Astrocyte (in vitro differentiated cells and primary cell): ENCODE measurements around the gene ARHGEF40. TPM values are rescaled to one million over a fixed set of nuclear protein-coding genes. Genes with fewer than 3 reads are reported as not detected.

ENCODE experiments used
- DNase-seq: peaks from one replicate; pipeline ENCODE4 v3.0.0-alpha.2; 2010; ENCODE audit warnings: low read depth
- FAIRE-seq: peaks from 2 replicates; lab custom pipeline; 2011; peaks lifted over from hg19 to GRCh38; lab: Jason Lieb, UNC
- H2AFZ ChIP-seq: 2 replicates; pipeline ENCODE4 v1.6.0; 2012; ENCODE audit warnings: low read depth, low read length, inconsistent platforms
- H3K27ac ChIP-seq: 2 replicates; pipeline ENCODE4 v1.5.1; 2011; ENCODE audit warnings: low read depth, low read length, inconsistent platforms
- H3K27me3 ChIP-seq: 2 replicates; pipeline ENCODE4 v1.6.0; 2011; ENCODE audit warnings: low read length, inconsistent platforms; ENCODE audit not compliant: insufficient read depth
- H3K36me3 ChIP-seq: 2 replicates; pipeline ENCODE4 v1.5.1; 2011; ENCODE audit warnings: low read length, inconsistent platforms; ENCODE audit not compliant: insufficient read depth
- H3K4me1 ChIP-seq: 2 replicates; pipeline ENCODE4 v1.5.1; 2011; ENCODE audit warnings: low read length, inconsistent platforms; ENCODE audit not compliant: insufficient read depth
- H3K4me2 ChIP-seq: 2 replicates; pipeline ENCODE4 v1.6.0; 2012; ENCODE audit warnings: low read length, inconsistent platforms
- H3K4me3 ChIP-seq: 2 replicates; pipeline ENCODE4 v1.5.1; 2011; ENCODE audit warnings: low read depth, mild to moderate bottlenecking, low read length, inconsistent platforms; ENCODE audit not compliant: insufficient read depth
- H3K79me2 ChIP-seq: 2 replicates; pipeline ENCODE4 v1.6.0; 2012; ENCODE audit warnings: mild to moderate bottlenecking, low read length, inconsistent platforms; ENCODE audit not compliant: insufficient read depth
- H3K9ac ChIP-seq: 2 replicates; pipeline ENCODE4 v1.6.0; 2012; ENCODE audit warnings: mild to moderate bottlenecking, low read length, inconsistent platforms
- H3K9me3 ChIP-seq: 2 replicates; pipeline ENCODE4 v1.5.1; 2012; ENCODE audit warnings: low read depth, mild to moderate bottlenecking, low read length, inconsistent platforms; ENCODE audit not compliant: insufficient read depth
- H4K20me1 ChIP-seq: 2 replicates; pipeline ENCODE4 v1.6.0; 2012; ENCODE audit warnings: low read length, inconsistent platforms; ENCODE audit not compliant: insufficient read depth
- H3K27ac Mint-ChIP-seq: one replicate; pipeline ENCODE4 v1.8.0; 2021; ENCODE audit warnings: mild to moderate bottlenecking, mixed read lengths; ENCODE audit not compliant: unreplicated experiment
- H3K27me3 Mint-ChIP-seq: one replicate; pipeline ENCODE4 v1.8.0; 2021; ENCODE audit warnings: low read depth, mixed read lengths; ENCODE audit not compliant: unreplicated experiment
- H3K36me3 Mint-ChIP-seq: one replicate; pipeline ENCODE4 v1.8.0; 2021; ENCODE audit warnings: low read depth, mixed read lengths; ENCODE audit not compliant: unreplicated experiment
- H3K4me1 Mint-ChIP-seq: one replicate; pipeline ENCODE4 v1.8.0; 2021; ENCODE audit warnings: low read depth, mixed read lengths; ENCODE audit not compliant: unreplicated experiment
- H3K4me3 Mint-ChIP-seq: one replicate; pipeline ENCODE4 v1.8.0; 2021; ENCODE audit warnings: mild to moderate bottlenecking, moderate library complexity, mixed read lengths; ENCODE audit not compliant: unreplicated experiment
- H3K9me3 Mint-ChIP-seq: one replicate; pipeline ENCODE4 v1.8.0; 2021; ENCODE audit warnings: mild to moderate bottlenecking, mixed read lengths; ENCODE audit not compliant: unreplicated experiment
- EZH2 ChIP-seq: IDR thresholded peaks from 2 replicates; pipeline ENCODE4 v1.6.1; 2012; ENCODE audit warnings: mild to moderate bottlenecking, low read length, inconsistent platforms; ENCODE audit not compliant: insufficient read depth
- total RNA-seq: library from RNA; stranded (reverse); gene quantifications from 2 replicates; pipeline ENCODE4 v1.2.1, GENCODE V29; 2021
- TF ChIP-seq, protein P1 (sequence below): IDR thresholded peaks from 2 replicates; pipeline ENCODE4 v1.5.1; 2011; ENCODE audit warnings: low read depth, mild to moderate bottlenecking, inconsistent platforms, low read length, moderate library complexity; ENCODE audit not compliant: insufficient read depth

Gene ARHGEF40
- total RNA-seq, 1 donor from 2014 or later = 99.9 TPM

DNA sequence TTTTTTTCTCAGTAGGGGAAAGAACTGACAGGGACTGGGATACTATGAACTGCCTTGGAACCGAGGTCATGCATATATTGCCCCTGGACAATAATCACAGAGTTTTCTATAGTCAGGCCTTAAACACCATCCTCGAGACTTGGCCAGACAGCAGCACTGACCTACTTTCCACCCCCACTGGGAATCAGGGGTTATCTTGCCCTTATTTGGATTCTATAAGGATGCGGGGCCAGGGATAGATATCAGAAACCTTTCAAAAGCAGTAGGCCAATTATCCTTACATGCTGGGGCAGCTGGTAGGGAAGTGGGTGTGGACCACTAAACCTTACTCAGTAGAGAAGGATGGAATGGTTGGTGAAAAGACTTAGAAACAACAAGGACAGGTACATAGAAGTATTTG, 26.3 kb downstream of the ARHGEF40 start:
- Mint-ChIP-seq H3K27ac (no peak overlapping the region), H3K4me1 (peaks cover 49% of the 10 kb centered on the region), H3K9me3 (no peaks in the 10 kb centered on the region), H3K36me3 (no peaks in the 10 kb centered on the region), H3K4me3 (peak overlapping the region; percentile 85), H3K27me3 (no peaks in the 10 kb centered on the region)
- H3K9me3 ChIP-seq = no peaks in the 10 kb centered on the region
- H3K36me3 ChIP-seq = no peaks in the 10 kb centered on the region
- no peak for FAIRE-seq
- H3K27me3 ChIP-seq = peaks cover 8% of the 10 kb centered on the region
- no peak for TF ChIP-seq EZH2
- TF ChIP-seq, protein P1, sequence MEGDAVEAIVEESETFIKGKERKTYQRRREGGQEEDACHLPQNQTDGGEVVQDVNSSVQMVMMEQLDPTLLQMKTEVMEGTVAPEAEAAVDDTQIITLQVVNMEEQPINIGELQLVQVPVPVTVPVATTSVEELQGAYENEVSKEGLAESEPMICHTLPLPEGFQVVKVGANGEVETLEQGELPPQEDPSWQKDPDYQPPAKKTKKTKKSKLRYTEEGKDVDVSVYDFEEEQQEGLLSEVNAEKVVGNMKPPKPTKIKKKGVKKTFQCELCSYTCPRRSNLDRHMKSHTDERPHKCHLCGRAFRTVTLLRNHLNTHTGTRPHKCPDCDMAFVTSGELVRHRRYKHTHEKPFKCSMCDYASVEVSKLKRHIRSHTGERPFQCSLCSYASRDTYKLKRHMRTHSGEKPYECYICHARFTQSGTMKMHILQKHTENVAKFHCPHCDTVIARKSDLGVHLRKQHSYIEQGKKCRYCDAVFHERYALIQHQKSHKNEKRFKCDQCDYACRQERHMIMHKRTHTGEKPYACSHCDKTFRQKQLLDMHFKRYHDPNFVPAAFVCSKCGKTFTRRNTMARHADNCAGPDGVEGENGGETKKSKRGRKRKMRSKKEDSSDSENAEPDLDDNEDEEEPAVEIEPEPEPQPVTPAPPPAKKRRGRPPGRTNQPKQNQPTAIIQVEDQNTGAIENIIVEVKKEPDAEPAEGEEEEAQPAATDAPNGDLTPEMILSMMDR = no peak
- H4K20me1 ChIP-seq = peaks cover 34% of the 10 kb centered on the region
- H2AFZ ChIP-seq = no peak overlapping the region
- peaks cover 15% of the 10 kb centered on the region for H3K4me1 ChIP-seq
- H3K79me2 ChIP-seq = no peaks in the 10 kb centered on the region
- no peak overlapping the region for H3K27ac ChIP-seq
- H3K9ac ChIP-seq = no peak overlapping the region
- no peak overlapping the region for H3K4me3 ChIP-seq
- no peak overlapping the region for H3K4me2 ChIP-seq
- DNase-seq = no peak

DNA sequence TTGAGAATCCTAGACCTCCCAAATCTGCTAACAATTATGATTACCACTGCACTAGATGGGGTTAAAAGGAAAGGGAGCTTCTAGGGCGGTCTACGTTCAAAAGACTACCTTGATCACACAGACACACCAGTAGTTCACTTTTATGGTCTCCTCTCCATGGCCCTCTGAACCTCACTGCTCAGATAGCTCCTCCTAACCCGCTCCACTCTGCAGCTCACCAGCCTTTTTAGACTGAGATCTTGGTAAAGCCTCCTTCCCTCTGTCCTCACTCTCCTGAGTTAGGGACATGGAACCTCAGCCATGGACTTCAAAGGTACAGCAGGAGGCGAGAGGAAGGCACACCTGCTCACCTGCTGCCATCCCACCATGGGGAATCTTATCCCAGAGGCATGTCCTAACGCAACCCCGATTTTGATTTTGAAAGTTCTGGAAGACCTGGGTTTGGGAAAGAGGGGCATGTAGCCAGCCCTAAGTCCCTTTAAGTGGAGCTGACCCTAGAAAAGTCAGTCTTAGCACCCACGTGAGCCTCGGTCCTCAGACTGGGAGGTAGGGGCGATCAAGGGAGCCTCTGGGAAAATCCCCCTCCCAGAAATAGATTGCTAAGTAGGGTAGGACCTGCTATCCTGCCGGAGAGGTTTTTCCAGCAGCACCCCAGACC, 27.0 kb downstream of the ARHGEF40 start:
- Mint-ChIP-seq H3K4me1 (peaks cover 53% of the 10 kb centered on the region), H3K27me3 (no peaks in the 10 kb centered on the region), H3K4me3 (peak overlapping the region; percentile 85), H3K36me3 (no peaks in the 10 kb centered on the region), H3K9me3 (no peaks in the 10 kb centered on the region), H3K27ac (no peak overlapping the region)
- TF ChIP-seq EZH2 = no peak
- H3K79me2 ChIP-seq = no peaks in the 10 kb centered on the region
- peak overlapping the region; percentile 51 for H3K4me2 ChIP-seq
- no peak overlapping the region for H3K4me3 ChIP-seq
- no peaks in the 10 kb centered on the region for H3K36me3 ChIP-seq
- DNase-seq (no peak), FAIRE-seq (no peak)
- no peaks in the 10 kb centered on the region for H3K9me3 ChIP-seq
- H2AFZ ChIP-seq = no peak overlapping the region
- H3K27ac ChIP-seq = no peak overlapping the region
- H3K27me3 ChIP-seq = peaks cover 8% of the 10 kb centered on the region
- H3K4me1 ChIP-seq = peaks cover 15% of the 10 kb centered on the region
- peaks cover 34% of the 10 kb centered on the region for H4K20me1 ChIP-seq
- no peak overlapping the region for H3K9ac ChIP-seq

DNA sequence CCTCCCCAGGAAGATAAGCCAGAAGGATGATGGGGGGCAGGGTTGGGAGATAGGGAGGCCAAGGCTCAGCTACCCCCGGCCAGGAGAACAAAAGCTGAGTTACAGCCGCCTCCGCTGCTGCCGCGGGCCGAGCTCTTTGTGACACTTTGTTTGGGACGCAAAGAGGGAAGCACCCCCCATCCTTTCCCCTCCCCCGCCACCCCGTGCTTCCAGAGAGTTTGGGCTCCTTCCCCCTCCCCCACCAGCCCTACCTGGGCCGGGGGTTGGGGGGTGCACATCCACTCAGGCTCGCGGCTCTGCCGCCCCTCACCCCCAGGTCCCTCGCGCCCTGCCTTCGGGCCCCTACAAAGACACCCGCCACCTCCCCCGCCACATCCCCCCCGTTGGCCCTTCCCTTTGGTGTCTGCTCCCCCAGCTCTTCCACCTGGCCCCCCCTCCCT, 27.6 kb downstream of the ARHGEF40 start:
- Histone ChIP-seq H3K4me2 (peak overlapping the region; percentile 51), H2AFZ (no peak overlapping the region), H3K79me2 (no peaks in the 10 kb centered on the region), H3K27ac (no peak overlapping the region), H3K9me3 (no peaks in the 10 kb centered on the region), H3K27me3 (peaks cover 8% of the 10 kb centered on the region), H4K20me1 (peaks cover 33% of the 10 kb centered on the region), H3K9ac (no peak overlapping the region), H3K4me3 (no peak overlapping the region), H3K36me3 (no peaks in the 10 kb centered on the region), H3K4me1 (peaks cover 15% of the 10 kb centered on the region)
- DNase-seq (no peak), FAIRE-seq (no peak)
- peaks cover 58% of the 10 kb centered on the region for H3K4me1 Mint-ChIP-seq
- no peaks in the 10 kb centered on the region for H3K36me3 Mint-ChIP-seq
- H3K27ac Mint-ChIP-seq = no peak overlapping the region
- H3K4me3 Mint-ChIP-seq = peak overlapping the region; percentile 85
- TF ChIP-seq EZH2 = no peak
- no peaks in the 10 kb centered on the region for H3K27me3 Mint-ChIP-seq
- H3K9me3 Mint-ChIP-seq = no peaks in the 10 kb centered on the region
